ENCODE data around the gene GFOD2.

GFOD2 gene

DNA sequence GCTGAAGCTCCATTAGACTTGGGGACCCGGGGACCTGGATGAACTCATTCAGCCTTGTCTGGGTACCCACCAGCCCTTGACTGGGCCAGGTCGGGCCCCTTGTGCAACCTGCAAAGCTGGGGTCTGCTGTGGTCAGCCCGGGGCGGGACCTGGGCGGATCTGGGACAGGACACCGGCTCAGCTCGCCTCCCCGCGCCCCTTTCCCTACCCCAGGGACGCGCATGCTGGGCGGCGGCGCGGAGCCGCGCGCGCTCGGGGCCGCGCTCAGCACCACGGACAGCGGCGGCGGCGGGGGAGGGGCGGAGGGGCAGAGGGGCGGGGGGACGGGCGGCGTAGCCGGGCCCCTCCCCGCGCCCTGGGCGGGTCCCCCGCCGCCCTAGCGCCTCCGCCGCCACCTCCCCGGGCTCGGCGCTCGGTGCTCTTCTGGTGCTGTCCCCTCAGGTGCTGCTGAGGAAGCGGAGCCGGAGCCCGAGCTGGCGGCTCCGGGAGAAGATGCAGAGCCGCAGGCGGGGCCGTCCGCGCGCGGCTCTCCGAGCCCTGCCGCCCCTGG lies 66.5 kb downstream of the GFOD2 start:
- DNase-seq: peak; percentile 74
- in situ Hi-C loops (cut with HindIII; ENCODE audit: low pct_ligation_motif_present, low pct_unique_long_range_greater_than_20kb, low sequenced_read_pairs): no loop called here

DNA sequence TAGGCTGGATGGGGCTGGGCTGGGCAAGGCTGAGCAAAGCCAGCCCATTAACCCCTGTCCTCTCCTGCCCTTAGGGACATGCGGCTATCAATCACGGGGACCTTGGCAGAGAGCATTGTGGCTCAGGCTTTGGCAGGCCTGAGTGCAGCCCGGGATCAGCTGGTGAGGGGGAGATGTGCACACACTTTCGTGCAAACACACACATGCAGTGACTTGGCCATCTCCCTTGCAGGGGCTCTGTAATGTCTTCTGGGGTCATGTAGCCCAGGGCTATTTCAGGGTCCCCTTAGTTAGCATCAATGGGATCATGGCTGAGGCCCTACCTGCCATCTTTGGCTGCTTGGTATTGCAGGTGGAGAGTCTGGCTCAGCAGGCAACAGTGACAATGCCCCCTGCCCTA lies 67.3 kb downstream of the GFOD2 start:
- DNase-seq: no peak
- in situ Hi-C loops (cut with HindIII; ENCODE audit: low pct_ligation_motif_present, low pct_unique_long_range_greater_than_20kb, low sequenced_read_pairs): no loop called here

GRCh38 chr16:67651039-67651438 lies 68.1 kb downstream of the GFOD2 start:
- DNase-seq: no peak
- in situ Hi-C loops (cut with HindIII; ENCODE audit: low pct_ligation_motif_present, low pct_unique_long_range_greater_than_20kb, low sequenced_read_pairs): no loop called here

GRCh38 chr16:67650023-67650422 lies 69.1 kb downstream of the GFOD2 start:
- in situ Hi-C loops (cut with HindIII; ENCODE audit: low pct_ligation_motif_present, low pct_unique_long_range_greater_than_20kb, low sequenced_read_pairs): no loop called here
- no peak for DNase-seq

DNA sequence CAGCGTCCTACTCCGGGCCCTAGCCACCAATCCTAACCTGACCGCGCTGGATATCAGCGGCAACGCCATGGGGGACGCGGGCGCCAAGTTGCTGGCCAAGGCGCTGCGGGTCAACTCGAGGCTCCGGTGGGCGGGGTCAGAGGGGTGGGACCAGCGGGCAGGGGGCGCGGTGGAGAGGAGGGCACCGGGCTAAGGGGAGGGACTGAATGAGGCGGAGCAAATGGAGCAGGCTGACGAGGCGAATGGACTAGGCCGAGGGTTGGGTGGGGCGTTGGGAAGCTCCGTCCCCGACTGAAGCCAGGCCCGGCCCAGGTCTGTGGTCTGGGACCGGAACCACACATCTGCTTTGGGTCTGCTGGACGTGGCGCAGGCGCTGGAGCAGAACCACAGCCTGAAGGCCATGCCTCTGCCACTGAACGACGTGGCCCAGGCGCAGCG lies 69.6 kb downstream of the GFOD2 start:
- DNase-seq: peak; percentile 21
- in situ Hi-C loops (cut with HindIII; ENCODE audit: low pct_ligation_motif_present, low pct_unique_long_range_greater_than_20kb, low sequenced_read_pairs): no loop called here

GRCh38 chr16:67648764-67649407 lies 70.2 kb downstream of the GFOD2 start:
- no peak for DNase-seq

DNA sequence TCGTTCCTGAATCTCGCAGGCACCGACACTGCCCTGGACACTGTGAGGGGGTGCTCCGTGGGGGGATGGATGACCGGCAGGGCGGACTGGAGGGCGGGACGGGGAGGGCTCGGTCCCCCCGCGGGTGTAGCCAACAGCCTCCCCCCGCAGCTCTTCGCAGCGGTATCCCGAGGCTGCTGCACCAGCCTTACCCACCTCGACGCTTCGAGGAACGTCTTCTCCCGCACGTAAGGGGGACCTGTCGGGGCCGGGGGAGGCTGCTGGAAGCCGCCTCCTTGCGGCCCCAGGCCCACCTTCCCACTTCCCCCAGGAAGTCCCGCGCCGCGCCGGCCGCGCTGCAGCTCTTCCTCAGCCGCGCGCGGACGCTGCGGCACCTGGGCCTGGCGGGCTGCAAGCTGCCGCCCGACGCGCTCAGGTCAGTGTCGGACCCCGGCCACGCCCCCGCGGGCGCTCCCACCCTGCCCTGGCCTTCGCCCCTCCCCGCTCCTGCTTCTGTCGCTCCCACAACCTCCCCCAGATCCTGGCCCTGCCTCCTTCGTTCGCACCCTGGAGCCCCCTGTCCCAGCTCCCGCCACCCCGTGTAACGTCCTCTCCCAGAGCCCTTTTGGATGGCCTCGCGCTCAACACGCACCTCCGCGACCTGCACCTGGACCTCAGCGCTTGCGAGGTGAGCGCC lies 70.9 kb downstream of the GFOD2 start:
- in situ Hi-C loops (cut with HindIII; ENCODE audit: low pct_ligation_motif_present, low pct_unique_long_range_greater_than_20kb, low sequenced_read_pairs): no loop called here
- no peak for DNase-seq

More at GRCh38 chr16:67648764-67649407, 70.2 kb downstream of the GFOD2 start:
- in situ Hi-C loops (cut with HindIII; ENCODE audit: low pct_ligation_motif_present, low pct_unique_long_range_greater_than_20kb, low sequenced_read_pairs): no loop called here

DNA sequence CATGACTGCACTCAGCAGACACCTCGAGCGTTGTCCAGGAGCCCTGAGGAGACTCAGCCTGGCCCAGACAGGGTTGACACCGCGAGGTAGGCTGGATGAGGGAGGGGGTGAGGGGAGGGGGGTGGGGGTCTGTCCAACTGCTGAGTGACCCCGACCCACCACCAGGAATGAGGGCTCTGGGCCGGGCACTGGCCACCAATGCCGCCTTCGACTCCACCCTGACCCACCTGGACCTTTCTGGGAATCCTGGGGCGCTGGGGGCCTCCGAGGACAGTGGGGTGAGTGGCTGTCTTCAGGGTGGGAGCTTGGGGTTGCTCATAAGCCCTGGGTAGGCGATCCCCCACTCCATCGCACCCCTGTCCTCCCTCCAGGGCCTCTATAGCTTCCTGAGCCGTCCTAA lies 71.4 kb downstream of the GFOD2 start:
- in situ Hi-C loops (cut with HindIII; ENCODE audit: low pct_ligation_motif_present, low pct_unique_long_range_greater_than_20kb, low sequenced_read_pairs): no loop called here
- DNase-seq: no peak

- no peak for DNase-seq
- in situ Hi-C loops (cut with HindIII; ENCODE audit: low pct_ligation_motif_present, low pct_unique_long_range_greater_than_20kb, low sequenced_read_pairs): no loop called here
Observed at GRCh38 chr16:67647111-67647651, 71.9 kb downstream of the GFOD2 start.

DNA sequence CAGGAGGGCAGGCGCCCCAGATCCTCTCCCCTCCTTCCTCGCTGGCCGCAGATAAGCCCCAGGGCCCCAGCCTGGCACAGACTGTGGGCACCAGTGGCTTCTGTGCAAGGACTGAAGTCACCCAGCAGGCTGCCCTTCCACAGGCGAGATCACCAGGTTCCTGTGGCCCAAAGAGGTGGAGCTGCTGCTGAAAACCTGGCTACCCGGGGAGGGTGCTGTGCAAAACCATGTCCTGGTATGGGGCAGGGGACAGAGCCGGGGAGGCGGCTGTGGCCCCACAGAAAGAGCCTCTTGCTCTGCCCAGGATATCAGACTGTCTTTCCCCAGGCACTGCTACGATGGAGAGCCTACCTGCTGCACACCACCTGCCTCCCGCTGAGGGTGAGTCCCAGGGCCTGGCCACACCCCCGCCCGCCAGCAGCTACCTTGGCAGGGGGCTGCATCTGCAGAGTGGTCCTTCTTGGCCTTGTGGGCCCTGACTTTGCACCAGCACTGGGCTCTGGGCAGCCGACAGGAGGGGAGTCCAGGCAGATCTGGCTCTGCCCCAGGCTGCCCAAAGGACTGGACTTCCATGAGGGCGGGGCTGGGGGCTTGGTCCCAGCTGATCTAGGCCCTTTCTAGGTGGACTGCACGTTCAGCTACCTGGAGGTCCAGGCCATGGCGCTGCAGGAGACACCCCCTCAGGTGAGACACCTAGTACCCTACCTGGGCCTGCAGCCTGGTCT lies 73.6 kb downstream of the GFOD2 start:
- in situ Hi-C loops (cut with HindIII; ENCODE audit: low pct_ligation_motif_present, low pct_unique_long_range_greater_than_20kb, low sequenced_read_pairs): no loop called here
- DNase-seq: no peak

DNA sequence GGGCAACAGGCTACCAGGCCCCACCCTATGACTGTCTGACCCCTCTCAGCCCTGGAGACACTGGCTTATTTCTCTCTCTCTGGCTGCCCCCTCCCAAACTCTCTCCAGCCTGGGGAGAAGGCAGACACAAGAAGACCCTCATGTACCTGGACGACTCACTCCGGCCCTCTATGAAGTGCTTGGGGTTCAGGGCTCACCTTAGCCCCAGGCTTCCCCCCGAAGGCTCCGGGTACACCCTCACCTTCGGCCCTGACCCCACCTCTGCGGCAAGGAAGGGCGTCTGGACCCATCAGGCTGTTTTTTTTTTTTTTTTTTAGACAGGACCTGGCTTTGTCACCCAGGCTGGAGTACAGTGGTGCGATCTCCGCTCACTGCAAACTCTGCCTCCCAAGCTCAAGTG lies 75.1 kb downstream of the GFOD2 start:
- in situ Hi-C loops (cut with HindIII; ENCODE audit: low pct_ligation_motif_present, low pct_unique_long_range_greater_than_20kb, low sequenced_read_pairs): no loop called here
- DNase-seq: no peak

GRCh38 chr16:67641779-67642708 lies 77.1 kb downstream of the GFOD2 start:
- in situ Hi-C loops (cut with HindIII; ENCODE audit: low pct_ligation_motif_present, low pct_unique_long_range_greater_than_20kb, low sequenced_read_pairs): no loop called here

DNA sequence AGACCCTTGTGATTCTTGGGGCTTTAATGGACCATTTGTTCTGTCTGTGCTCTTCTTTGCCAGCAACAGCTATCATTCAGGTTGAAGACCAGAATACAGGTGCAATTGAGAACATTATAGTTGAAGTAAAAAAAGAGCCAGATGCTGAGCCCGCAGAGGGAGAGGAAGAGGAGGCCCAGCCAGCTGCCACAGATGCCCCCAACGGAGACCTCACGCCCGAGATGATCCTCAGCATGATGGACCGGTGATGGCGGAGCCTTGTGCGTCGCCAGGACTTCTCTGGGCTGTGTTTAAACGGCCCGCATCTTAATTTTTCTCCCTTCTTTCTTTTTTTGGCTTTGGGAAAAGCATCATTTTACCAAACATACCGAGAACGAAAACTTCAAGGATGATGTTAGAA lies 81.5 kb downstream of the GFOD2 start:
- DNase-seq: no peak
- in situ Hi-C loops (cut with HindIII; ENCODE audit: low pct_ligation_motif_present, low pct_unique_long_range_greater_than_20kb, low sequenced_read_pairs): no loop called here

More at GRCh38 chr16:67641779-67642708, 77.1 kb downstream of the GFOD2 start:
- no peak for DNase-seq

GRCh38 chr16:67636713-67637112 lies 82.4 kb downstream of the GFOD2 start:
- DNase-seq: no peak
- in situ Hi-C loops (cut with HindIII; ENCODE audit: low pct_ligation_motif_present, low pct_unique_long_range_greater_than_20kb, low sequenced_read_pairs): no loop called here

DNA sequence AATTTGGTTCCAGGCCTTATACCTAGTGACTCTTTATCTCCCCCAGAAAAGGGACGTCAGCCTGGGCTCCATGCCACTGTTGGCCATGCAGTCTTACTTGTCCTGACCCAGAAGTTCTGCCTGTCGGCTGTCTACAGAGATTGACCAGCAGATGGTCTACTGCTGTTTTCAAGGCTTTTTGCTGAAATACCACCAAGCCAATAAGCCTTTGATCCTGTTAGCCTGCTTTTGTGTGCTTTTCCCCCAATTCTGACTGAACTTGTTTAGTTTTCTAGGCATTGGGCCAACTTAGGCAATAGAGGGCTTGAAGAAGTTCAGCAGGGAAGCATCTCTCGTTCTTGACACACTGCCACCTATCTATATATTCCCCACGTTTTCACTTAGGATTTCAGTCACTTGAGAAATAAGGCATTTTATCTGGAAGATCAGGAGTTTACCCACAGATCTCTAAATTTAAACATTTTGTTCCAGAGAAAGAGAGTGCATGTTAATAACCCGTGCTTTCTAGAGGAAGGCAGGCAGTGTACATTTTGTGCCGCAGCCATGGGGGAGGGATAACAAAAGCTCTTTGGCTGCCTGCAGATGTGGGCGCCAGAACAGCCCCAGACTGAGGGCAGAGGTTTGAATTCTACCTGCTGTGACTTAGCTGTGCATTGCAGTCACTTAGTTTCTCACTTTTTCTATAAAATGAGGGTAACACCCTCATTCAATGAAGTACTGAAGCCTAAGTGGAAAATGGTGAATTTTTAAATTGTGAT lies 86.5 kb downstream of the GFOD2 start:
- no peak for DNase-seq
- in situ Hi-C loops (cut with HindIII; ENCODE audit: low pct_ligation_motif_present, low pct_unique_long_range_greater_than_20kb, low sequenced_read_pairs): no loop called here

- DNase-seq: no peak
- in situ Hi-C loops (cut with HindIII; ENCODE audit: low pct_ligation_motif_present, low pct_unique_long_range_greater_than_20kb, low sequenced_read_pairs): no loop called here
Observed at GRCh38 chr16:67628216-67628615, 90.9 kb downstream of the GFOD2 start.

Measured in ACHN (cell line).